AG08395 (cell line): ENCODE results near the gene EQTN.
"Not testable (repeated sequence)": the region's sequence is repeated elsewhere in the genome, so short reads cannot be mapped to it uniquely, and the experiment has no call there.

Experiments used
- DNase-seq: peaks from one replicate; pipeline ENCODE4 v3.0.0; 2012; ENCODE audit warnings: mixed read lengths, low spot score

Gene EQTN

DNA sequence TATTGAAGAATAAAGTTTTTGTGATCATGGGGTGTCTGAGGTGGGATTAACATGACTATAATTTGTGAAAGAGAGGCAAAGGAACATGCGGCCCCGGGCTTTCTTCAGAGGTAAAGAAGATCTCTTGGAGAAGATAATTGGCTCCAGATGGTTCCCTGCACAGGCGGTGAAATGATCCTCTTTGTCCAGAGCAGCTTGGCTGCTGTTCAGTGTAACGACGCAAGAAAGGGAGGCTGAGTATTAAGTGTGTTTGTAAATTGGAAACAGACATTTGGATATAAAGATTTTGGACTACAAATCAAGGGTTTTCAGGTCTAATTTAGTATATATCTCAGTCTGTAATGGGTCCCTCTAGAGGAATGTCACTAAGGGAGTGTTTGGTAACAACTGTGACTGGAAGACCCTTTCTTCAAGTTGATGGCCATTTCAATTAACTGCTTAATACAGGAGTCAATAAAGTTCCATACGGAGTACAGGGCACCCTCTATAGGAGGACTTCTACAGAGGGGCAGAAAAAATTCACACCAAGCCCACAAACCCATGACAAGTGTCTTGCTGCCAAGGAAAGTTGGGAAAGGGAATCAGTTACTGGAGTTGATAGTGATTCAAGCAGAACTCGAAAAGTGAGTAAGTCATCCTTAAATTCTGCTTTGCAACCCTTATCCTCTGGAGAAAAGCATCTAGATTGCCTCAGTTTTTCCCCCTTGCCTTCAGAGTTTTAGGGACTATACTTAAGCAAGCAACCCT, 4.1 kb downstream of the EQTN start:
- peak; percentile 64 for DNase-seq

DNA sequence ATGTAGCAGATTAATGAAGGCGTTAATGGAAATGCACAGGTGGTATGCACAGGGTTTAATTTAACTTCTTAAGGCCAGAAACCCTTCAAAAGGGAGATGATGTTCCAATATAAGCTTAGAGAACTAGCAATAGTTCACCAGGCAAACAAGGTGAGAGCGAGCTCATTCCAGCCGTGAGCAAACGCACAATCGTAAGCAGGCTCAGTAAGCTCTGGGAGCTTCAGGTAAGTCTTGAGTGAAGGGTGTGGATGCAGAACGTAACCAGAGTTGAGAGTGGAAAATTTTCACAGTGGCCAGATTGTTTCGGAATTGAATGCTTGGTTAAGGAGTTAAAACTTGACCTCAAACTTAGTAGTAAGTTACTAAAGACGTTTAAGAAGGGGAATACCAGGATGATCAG, 5.7 kb downstream of the EQTN start:
- DNase-seq, result no peak

DNA sequence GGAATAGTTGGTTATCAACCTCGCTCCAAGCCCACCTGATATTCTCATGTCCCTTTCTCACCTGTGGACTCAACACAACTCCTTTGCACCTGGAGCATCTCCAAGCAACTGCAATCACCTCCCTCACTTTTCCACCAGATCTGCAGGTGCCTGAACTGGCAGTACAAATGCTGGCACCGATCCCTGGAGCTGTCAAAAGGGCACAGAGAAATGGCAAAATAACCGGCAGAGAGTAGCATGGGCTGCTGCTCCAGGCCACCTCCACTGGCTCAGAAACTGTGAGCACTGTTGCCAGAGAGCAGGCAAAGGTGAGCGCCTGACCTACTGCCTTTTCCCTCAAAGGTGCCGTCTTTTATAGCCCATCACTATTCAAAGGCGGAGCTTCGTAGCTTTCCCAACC, 14.7 kb downstream of the EQTN start:
- no peak for DNase-seq

DNA sequence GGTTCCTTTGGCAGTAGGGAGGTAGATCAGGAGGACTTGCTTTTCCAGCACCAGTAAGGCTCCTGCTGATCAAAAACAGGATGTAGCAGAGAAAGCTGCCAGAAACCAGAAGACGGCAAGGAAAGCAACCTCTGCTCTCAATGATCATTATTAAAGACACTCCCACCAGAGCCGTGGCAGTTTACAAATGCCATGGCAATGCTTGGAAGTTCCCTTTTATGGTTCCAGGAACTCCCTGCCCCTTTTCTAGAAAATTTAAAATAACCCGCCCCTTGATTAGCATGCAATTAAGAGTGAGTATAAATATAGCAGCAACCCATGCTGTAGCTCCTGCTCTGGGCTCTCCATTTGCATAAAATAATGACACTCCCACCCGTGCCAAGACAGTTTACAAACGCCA, 16.1 kb downstream of the EQTN start:
- peak; percentile 27 for DNase-seq

DNA sequence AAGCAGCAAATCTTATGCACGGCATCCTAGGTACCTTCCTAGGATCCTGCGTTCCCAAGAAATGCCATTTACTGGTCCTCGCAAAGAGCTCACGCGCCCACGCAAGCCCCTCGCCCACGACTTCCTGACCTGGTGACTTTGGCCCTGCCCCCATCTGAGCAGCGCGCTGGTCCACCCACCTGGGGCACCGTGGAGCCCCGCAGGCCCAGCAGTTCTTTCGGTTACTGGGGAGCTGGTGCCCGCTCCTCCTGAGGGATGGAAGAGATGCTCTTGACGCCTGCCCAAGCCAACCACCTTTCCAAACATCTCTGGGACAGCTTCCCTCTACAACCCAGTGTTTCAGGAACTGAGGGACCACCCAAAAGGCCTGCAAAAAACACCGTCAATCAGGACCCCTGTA, 16.7 kb downstream of the EQTN start:
- no peak for DNase-seq

DNA sequence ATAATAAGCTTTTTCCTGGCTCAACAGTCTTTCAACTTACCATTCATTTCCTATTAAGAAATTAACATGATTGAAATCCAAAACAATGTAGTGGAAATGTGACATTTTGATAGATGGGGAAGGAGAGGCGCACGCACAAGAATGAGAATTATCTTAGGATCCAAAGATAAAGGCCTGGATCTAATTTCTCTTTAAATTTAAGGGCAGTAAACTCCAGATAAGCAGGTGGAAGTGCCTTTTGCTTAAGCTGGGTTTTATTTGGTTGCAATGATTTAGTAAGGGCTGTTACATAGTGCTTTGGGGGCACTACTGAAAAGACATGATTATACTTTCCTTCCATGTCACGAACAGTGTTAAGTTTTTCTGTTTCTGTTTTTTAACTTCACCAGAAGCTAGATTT, 17.3 kb downstream of the EQTN start:
- DNase-seq, result no peak

DNA sequence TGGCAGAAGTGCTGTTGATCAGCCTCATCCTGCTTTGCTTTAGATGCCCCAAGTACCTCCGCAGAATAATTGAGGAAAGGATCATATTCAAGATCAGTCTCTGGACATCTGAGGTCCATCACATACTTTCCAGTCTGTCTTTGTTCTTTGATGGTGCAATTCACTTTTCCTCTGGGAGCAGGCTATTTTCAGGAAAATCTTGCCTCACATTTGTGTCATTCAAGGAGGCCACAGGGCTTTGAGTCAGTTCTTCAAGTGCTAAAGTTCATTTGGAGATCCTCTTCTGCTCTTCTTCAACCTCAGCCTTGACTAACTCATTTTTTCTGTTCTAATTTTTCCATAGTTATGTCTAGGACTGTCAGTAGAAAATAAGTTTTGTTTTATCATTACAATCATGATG, 18.6 kb downstream of the EQTN start:
- DNase-seq, result no peak

DNA sequence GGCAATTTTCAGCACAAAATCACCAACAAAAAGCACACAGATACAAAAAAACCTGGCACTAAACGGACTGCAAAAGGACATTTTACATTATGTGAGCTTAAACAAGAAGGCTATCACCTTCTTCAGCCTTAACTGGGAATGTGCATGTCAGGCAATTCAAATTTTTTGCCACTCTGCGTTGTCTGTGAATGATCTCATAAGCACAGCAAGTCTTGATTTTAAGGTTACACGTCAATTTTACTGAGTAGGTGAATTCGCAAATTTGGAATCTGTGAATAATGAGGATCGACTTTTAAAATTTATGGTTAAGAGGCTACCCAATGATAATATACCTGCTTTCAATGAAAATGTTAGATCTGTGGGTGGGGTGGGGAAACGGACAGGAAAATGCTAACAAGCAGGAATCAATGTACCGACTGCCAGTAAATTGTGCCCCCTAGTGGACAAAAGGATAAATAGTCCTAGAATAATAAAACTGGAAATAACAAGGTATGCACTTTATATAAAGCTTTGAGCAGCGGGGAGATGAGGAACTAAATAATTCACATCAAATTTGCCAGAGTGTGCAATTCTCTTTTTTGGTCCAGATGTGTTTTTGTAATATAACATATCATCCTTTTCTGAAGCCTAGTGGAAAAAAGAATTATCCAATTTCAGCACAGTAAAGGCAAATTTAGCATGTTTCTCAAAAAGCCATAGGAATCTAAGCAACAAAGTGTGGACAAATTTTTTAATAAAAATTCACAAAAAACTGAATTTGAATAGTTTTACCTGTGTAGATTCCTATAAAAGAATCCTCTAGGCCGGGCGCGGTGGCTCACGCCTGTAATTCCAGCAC, 20.5 kb downstream of the EQTN start:
- DNase-seq, result peak; percentile 56

DNA sequence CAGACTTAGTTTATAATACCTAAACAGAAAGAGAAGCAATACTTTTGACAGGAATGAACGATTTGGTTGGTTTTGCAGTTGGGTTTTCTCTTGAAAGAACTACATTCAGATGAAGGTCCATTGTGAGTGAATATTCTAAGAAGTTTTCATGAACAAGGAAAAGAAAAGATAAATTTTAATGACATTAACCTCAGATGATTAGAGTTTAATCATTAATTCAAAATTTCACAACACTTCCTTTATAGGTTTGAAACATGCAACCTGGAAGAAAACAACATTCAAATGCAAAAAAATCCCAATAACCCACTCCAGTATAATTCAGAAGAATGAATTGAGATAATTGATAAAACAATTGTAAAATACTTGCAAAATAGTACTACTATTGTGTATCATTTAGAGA, 23.8 kb downstream of the EQTN start:
- no peak for DNase-seq

DNA sequence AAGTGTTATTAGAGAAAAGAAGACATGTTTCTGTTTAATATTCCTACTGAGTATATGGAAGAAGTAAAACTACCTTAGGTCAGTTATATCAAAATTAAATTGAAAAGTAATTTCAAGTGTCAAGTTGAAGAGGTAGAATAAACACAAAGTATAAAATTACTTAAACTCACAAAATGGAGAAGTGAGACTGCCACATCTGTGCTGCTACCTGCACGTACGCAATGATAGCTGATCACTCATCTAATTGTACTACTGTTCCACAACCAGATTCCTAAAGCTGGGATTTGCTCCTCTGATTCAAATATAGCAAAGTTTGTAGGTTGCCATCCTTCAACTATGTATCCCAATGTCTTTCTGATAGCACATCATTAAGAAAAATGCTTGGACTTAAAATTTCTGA, 24.8 kb downstream of the EQTN start:
- DNase-seq, result no peak

DNA sequence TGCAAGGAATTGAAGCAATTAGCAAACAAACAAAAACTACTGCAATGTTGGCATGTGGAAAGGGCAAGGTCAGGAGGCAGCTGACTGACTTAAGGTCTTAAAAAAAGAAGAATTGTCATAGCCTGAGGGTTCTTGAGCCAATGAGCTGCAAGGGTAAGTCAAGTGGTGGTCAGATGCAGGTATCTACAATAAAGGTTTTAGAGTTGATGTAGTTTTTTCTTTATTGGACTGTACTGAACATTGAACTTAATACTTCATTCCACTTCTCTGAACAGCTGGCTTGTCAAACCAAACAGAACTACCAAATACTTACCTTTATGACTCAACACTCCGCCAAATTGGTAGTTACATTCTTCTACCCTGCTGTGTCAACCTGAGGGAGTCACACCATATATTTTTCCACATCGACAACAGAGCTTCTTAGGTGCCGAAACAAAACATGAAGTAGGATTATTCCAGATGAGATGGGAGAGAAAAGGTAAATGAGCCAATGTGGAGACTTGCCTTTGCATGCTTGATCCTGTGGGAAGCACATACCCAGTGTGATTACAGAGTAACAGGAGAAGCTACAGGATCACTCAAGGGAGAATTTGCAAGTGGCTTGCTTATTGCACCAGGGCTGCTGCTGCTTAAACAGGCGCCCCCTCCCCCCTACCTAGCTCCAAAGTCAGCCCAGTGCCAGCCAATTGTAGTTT, 35.3 kb downstream of the EQTN start:
- DNase-seq, result no peak

DNA sequence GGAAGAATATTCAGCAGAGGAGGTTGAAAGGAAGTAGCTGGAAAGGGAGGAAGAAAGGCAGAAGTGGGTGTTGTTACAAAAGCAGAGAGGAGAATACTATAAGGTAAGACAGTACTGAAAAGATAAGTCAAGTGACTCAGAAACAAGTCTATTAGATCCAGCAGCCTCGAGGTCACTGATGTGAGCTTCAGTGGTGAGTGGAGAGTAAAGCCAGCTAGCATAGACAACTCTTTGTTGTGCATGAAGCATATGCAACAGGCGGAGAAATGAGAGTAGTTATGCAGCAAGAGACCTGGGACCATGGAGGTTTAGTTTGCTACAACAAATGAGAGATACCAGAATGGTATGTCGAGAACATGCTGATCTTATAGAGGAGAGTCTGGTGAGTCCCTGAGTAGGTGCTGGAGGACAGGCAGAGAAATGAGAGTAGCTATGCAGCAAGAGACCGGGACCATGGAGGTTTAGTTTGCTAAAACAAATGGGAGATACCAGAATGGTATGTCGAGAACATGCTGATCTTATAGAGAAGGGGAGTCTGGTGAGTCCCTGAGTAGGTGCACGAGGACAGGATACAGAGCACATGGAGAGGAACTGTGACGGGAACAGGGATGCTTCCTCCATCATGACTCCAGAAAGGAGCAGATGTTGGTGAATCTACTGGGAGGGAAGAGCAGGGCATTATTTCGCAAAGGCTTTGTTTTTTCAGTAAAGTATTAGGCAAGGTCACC, 36.0 kb downstream of the EQTN start:
- DNase-seq, result no peak

DNA sequence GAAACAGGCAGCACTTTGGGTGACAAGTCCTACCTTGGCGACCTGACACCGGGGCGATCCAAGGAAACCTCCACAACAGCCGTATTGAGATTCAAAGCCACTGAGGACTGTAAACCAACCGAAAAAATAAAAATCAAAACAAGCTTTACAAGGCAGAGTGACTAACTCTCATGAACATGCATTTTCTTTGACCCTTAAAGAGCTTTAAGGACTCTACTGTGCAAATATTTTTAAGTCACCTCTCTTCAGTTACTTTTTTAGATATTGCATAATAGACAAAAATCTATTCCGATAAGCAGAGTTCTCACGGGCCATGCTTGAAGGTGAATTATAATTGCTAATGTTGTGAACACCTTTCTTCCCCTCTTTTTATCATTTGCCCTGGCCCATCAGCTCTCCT, 38.3 kb downstream of the EQTN start:
- no peak for DNase-seq

DNA sequence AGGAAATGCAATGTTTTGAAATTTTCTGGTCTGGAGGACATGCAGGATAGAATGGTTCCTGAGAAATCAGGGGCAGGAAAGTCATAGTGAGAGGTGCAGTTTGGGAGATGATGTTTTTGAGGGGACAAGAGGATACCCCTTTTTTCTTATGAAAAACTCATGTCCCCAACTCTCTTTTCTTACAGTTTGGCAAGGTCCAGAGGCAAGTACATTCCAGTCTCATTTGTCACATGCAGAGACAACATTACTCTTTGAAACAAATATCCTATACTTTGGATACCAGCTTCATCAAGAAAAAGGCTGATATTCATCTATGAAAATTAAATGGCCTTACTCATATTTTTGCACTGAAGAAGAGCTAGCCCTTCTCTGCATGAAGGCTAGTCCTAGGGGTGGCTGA, 48.2 kb downstream of the EQTN start:
- peak; percentile 21 for DNase-seq

DNA sequence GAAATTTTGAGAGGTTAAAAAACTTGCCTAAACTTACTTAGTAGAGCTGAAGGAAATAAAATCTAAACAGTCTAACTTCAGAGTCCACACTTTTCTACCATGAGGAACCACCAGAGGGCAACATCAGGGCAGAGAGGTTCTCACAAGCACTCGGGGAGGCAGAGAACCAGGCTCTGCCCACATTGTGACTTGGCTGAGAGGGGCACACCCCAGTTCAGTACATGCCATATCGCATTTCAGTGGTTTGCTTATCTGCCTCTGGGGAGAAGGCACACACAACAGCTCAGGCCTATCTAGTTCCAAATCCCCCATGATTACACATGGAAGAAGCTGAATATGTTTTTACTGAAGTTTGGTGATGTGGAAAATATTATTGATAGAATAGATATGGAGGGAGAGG, 49.2 kb downstream of the EQTN start:
- peak; percentile 63 for DNase-seq

DNA sequence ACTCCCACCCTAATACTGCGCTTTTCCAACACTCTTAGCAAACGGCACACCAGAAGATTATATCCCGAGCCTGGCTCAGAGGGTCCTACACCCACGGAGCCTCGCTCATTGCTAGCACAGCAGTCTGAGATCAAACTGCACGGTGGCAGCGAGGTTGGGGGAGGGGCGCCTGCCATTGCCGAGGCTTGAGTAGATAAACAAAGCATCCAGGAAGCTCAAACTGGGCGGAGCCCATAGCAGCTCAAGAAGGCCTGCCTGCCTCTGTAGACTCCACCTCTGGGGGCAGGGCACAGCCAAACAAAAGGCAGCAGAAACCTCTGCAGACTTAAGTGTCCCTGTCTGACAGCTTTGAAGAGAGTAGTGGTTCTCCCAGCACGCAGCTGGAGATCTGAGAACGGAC, 57.3 kb downstream of the EQTN start:
- DNase-seq, result not testable (repeated sequence)
